HepG2 (cell line): ENCODE measurements around the gene TET2. TPM values are rescaled to one million over a fixed set of nuclear protein-coding genes. Genes with fewer than 3 reads are reported as not detected.

ENCODE experiments used
- ATAC-seq: fragments of 200-7000 bp; cut with Tn5 transposase; 3 replicates; pipeline ENCODE4 v1.9.1; 2020; ENCODE audit warnings: mild to moderate bottlenecking, moderate library complexity
- BruUV-seq: library from RNA; stranded (reverse); fragments of 400-500 nt; replicated peaks from 2 replicates; lab custom pipeline; 2021; lab: Mats Ljungman, UMichigan
- CTCF ChIA-PET: fragments of 300-600 bp; formaldehyde crosslinking; extraction: SDS; loops from one replicate; lab custom pipeline; 2021; ENCODE audit warnings: low total read pairs, inconsistent platforms, low intra/inter-chr PET ratio; lab: Yijun Ruan, JAX
- POLR2A ChIA-PET: fragments of 350-600 bp; sonication (Branson Sonifier 250); formaldehyde crosslinking; loops from one replicate; lab custom pipeline; 2020; ENCODE audit warnings: antibody characterized with exemption, inconsistent platforms; lab: Yijun Ruan, JAX
- DNase-seq: peaks from one replicate; pipeline ENCODE4 v3.0.0-alpha.2; 2015; ENCODE audit warnings: low spot score
- FAIRE-seq: peaks from 3 replicates; lab custom pipeline; 2011; peaks lifted over from hg19 to GRCh38; lab: Jason Lieb, UNC
- H2AFZ ChIP-seq: one replicate; pipeline ENCODE4 v1.6.1; 2011; ENCODE audit warnings: low read length, inconsistent platforms
- H3K27ac ChIP-seq: fragments of 300-600 bp; 3 replicates; pipeline ENCODE4 v1.8.0; 2011; ENCODE audit warnings: mixed run types, mild to moderate bottlenecking, mixed read lengths, low read length, inconsistent platforms; ENCODE audit not compliant: insufficient read depth; ENCODE audit errors: extremely low read length
- H3K27me3 ChIP-seq, 2 experiments: fragments of 200-600 bp in 1 of 2; 2 replicates in 1 of 2; 3 replicates in 1 of 2; pipeline versions ENCODE4 v1.6.0 to v1.8.0; 2011; ENCODE audit warnings: low read length in 2 of 2, mild to moderate bottlenecking in 2 of 2, moderate library complexity in 2 of 2, inconsistent platforms in 1 of 2; ENCODE audit not compliant: insufficient read depth in 2 of 2, control insufficient read depth in 1 of 2
- H3K36me3 ChIP-seq, 2 experiments: fragments of 200-600 bp in 1 of 2; replicated peaks in 1 of 2; 2 replicates in 1 of 2; 3 replicates in 1 of 2; pipeline versions ENCODE4 v1.5.1 to v1.8.0; 2011; ENCODE audit warnings: low read length in 2 of 2, inconsistent platforms in 1 of 2; ENCODE audit not compliant: insufficient read depth in 2 of 2, control insufficient read depth in 1 of 2
- H3K4me1 ChIP-seq: 2 replicates; pipeline ENCODE4 v1.5.1; 2012; ENCODE audit warnings: low read length, inconsistent platforms; ENCODE audit not compliant: insufficient read depth
- H3K4me2 ChIP-seq: 2 replicates; pipeline ENCODE4 v1.6.0; 2011; ENCODE audit warnings: low read depth, low read length, inconsistent platforms
- H3K4me3 ChIP-seq, 3 experiments: fragments of 200-600 bp in 1 of 3; sonication (generic), shearing (Covaris generic) in 1 of 3; replicated peaks in 1 of 3; 2 replicates each; pipeline ENCODE4 v1.5.1; 2011 to 2016; ENCODE audit warnings: low read length in 3 of 3, inconsistent platforms in 2 of 3, low read depth in 2 of 3, mild to moderate bottlenecking in 2 of 3, control low read depth in 1 of 3, mixed read lengths in 1 of 3; ENCODE audit not compliant: insufficient read depth in 1 of 3
- H3K79me2 ChIP-seq: one replicate; pipeline ENCODE4 v1.6.1; 2011; ENCODE audit warnings: low read length, inconsistent platforms; ENCODE audit not compliant: insufficient read depth
- H3K9ac ChIP-seq: 2 replicates; pipeline ENCODE4 v1.6.0; 2011; ENCODE audit warnings: mild to moderate bottlenecking, low read depth, low read length, inconsistent platforms; ENCODE audit not compliant: insufficient read depth
- H3K9me3 ChIP-seq: 2 replicates; pipeline ENCODE4 v1.5.1; 2012; ENCODE audit warnings: mild to moderate bottlenecking, low read length
- H4K20me1 ChIP-seq: 2 replicates; pipeline ENCODE4 v1.6.0; 2011; ENCODE audit warnings: inconsistent platforms, mild to moderate bottlenecking, low read length, moderate library complexity; ENCODE audit not compliant: insufficient read depth
- HMGA1 ChIP-seq: sonication (generic); formaldehyde crosslinking; conservative IDR thresholded peaks from 2 replicates; pipeline ENCODE4 v1.4.0; 2020; ENCODE audit warnings: missing genetic modification reagents
- IKZF1 ChIP-seq: fragments of 450-650 bp; IDR thresholded peaks from 2 replicates; pipeline ENCODE4 v1.7.1; 2016
- MED13 ChIP-seq: sonication (generic); formaldehyde crosslinking; IDR thresholded peaks from 2 replicates; pipeline ENCODE4 v1.5.0; 2020; ENCODE audit warnings: missing genetic modification reagents
- NFYC ChIP-seq: IDR thresholded peaks from 2 replicates; pipeline ENCODE4 v1.6.1; 2016; ENCODE audit warnings: missing genetic modification reagents, missing compliant biosample characterization
- NR2C2 ChIP-seq: sonication (generic); formaldehyde crosslinking; IDR thresholded peaks from 2 replicates; pipeline ENCODE4 v1.4.0; 2020; ENCODE audit warnings: missing genetic modification reagents, mild to moderate bottlenecking, moderate library complexity, borderline replicate concordance
- SIN3A ChIP-seq: IDR thresholded peaks from 2 replicates; pipeline ENCODE4 v1.6.1; 2011; ENCODE audit warnings: low read depth, mild to moderate bottlenecking, control low read depth, low read length, borderline replicate concordance
- SMAD3 ChIP-seq: sonication (generic); formaldehyde crosslinking; IDR thresholded peaks from 2 replicates; pipeline ENCODE4 v1.4.0; 2020; ENCODE audit warnings: missing genetic modification reagents
- ZNF230 ChIP-seq: sonication (generic); formaldehyde crosslinking; IDR thresholded peaks from 2 replicates; pipeline ENCODE4 v1.4.0; 2020; ENCODE audit warnings: mild to moderate bottlenecking, missing genetic modification reagents
- WGBS: methylation state at CpG from one replicate; pipeline ENCODE4 v1.1.6; 2017; ENCODE audit warnings: low lambda C conversion rate; 5-methylcytosine and 5-hydroxymethylcytosine counted together
- in situ Hi-C: cut with HindIII; loops from 2 replicates; pipeline ENCODE4 v1.10.0; 2017; ENCODE audit warnings: low pct_unique_long_range_greater_than_20kb; ENCODE audit not compliant: extremely low pct_ligation_motif_present
- intact Hi-C: fragments of 100-400 bp; cut with micrococcal nuclease; formaldehyde crosslinking; loops from one replicate; pipeline ENCODE4 v1.10.0; 2022; ENCODE audit not compliant: unreplicated experiment
- polyA plus RNA-seq, 8 experiments: library from polyadenylated mRNA; depleted of rRNA in 3 of 8; stranded (reverse) in 7 of 8; unstranded in 1 of 8; fragments of >200 nt; fragmentation: Illumina TruSeq in 4 of 8; extraction: Trizol in 4 of 8; gene quantifications; 2 replicates each; pipeline versions ENCODE4 v1.2.1 to v1.2.3, GENCODE V29; 2011 to 2016; ENCODE audit warnings: low read depth in 4 of 8, missing spikeins in 1 of 8, mixed read lengths in 1 of 8; ENCODE audit not compliant: insufficient read depth in 1 of 8
- total RNA-seq, 5 experiments: library from RNA; depleted of rRNA; stranded (reverse); fragments of >200 nt; fragmentation: Illumina TruSeq; extraction: Trizol; gene quantifications; 2 replicates each; pipeline ENCODE4 v1.2.3, GENCODE V29; 2016; ENCODE audit warnings: low read depth in 1 of 5
- TF ChIP-seq, protein P1 (sequence below): sonication (generic); formaldehyde crosslinking; IDR thresholded peaks from 2 replicates; pipeline ENCODE4 v1.5.0; 2020; ENCODE audit warnings: mild to moderate bottlenecking, missing genetic modification reagents
- TF ChIP-seq, protein P2 (sequence below): sonication (generic); formaldehyde crosslinking; IDR thresholded peaks from 2 replicates; pipeline ENCODE4 v1.4.0; 2020; ENCODE audit warnings: missing genetic modification reagents
- TF ChIP-seq, protein P3 (sequence below): sonication (generic); formaldehyde crosslinking; IDR thresholded peaks from 2 replicates; pipeline ENCODE4 v1.8.0; 2022; ENCODE audit warnings: missing genetic modification reagents, mild to moderate bottlenecking, moderate library complexity, borderline replicate concordance
- TF ChIP-seq, protein P4 (sequence below): sonication (generic); formaldehyde crosslinking; IDR thresholded peaks from 2 replicates; pipeline ENCODE4 v1.4.0; 2020; ENCODE audit warnings: mild to moderate bottlenecking, missing genetic modification reagents, borderline replicate concordance

TET2 gene
- total and polyA plus RNA-seq, 2 of the 13 experiments (the other 11 are each of a cell fraction or from before 2014, with no cell fraction given): 4.7 to 4.8 TPM

DNA sequence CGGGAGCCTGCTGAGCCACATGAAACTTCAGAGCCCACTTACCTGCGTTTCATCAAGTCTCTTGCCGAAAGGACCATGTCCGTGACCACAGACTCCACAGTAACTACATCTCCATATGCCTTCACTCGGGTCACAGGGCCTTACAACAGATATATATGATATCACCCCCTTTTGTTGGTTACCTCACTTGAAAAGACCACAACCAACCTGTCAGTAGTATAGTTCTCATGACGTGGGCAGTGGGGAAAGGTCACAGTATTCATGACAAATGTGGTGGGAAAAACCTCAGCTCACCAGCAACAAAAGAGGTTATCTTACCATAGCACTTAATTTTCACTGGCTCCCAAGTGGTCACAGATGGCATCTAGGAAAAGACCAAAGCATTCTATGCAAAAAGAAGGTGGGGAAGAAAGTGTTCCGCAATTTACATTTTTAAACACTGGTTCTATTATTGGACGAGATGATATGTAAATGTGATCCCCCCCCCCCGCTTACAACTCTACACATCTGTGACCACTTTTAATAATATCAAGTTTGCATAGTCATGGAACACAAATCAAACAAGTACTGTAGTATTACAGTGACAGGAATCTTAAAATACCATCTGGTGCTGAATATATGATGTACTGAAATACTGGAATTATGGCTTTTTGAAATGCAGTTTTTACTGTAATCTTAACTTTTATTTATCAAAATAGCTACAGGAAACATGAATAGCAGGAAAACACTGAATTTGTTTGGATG, 129.9 kb downstream of the TET2 start:
- ATAC-seq (no peak), FAIRE-seq (no peak), DNase-seq (no peak)
- Histone ChIP-seq H4K20me1 (no peaks in the 10 kb centered on the region), H3K9me3 (no peaks in the 10 kb centered on the region), H3K27me3 (no peaks in the 10 kb centered on the region), H3K4me2 (no peak overlapping the region), H2AFZ (no peak overlapping the region), H3K36me3 (peaks cover 7 to 31% of the 10 kb centered on the region in 2 experiments; a peak in 4 of 5 replicates), H3K27ac (no peak overlapping the region), H3K4me3 (no peak overlapping the region), H3K79me2 (no peaks in the 10 kb centered on the region), H3K9ac (no peak overlapping the region), H3K4me1 (no peaks in the 10 kb centered on the region)
- in situ Hi-C loops (no loop called here), intact Hi-C loops (no loop called here)
- TF ChIP-seq SMAD3 (CRISPR knock-in tag) (no peak), NFYC (CRISPR knock-in tag) (no peak), HMGA1 (no peak), IKZF1 (no peak), ZNF230 (CRISPR knock-in tag) (no peak), SIN3A (no peak), MED13 (no peak), NR2C2 (CRISPR knock-in tag) (no peak)
- TF ChIP-seq, protein P1, sequence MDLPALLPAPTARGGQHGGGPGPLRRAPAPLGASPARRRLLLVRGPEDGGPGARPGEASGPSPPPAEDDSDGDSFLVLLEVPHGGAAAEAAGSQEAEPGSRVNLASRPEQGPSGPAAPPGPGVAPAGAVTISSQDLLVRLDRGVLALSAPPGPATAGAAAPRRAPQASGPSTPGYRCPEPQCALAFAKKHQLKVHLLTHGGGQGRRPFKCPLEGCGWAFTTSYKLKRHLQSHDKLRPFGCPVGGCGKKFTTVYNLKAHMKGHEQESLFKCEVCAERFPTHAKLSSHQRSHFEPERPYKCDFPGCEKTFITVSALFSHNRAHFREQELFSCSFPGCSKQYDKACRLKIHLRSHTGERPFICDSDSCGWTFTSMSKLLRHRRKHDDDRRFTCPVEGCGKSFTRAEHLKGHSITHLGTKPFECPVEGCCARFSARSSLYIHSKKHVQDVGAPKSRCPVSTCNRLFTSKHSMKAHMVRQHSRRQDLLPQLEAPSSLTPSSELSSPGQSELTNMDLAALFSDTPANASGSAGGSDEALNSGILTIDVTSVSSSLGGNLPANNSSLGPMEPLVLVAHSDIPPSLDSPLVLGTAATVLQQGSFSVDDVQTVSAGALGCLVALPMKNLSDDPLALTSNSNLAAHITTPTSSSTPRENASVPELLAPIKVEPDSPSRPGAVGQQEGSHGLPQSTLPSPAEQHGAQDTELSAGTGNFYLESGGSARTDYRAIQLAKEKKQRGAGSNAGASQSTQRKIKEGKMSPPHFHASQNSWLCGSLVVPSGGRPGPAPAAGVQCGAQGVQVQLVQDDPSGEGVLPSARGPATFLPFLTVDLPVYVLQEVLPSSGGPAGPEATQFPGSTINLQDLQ: no peak
- TF ChIP-seq, protein P2, sequence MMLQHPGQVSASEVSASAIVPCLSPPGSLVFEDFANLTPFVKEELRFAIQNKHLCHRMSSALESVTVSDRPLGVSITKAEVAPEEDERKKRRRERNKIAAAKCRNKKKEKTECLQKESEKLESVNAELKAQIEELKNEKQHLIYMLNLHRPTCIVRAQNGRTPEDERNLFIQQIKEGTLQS (CRISPR knock-in tag): no peak
- TF ChIP-seq, protein P3, sequence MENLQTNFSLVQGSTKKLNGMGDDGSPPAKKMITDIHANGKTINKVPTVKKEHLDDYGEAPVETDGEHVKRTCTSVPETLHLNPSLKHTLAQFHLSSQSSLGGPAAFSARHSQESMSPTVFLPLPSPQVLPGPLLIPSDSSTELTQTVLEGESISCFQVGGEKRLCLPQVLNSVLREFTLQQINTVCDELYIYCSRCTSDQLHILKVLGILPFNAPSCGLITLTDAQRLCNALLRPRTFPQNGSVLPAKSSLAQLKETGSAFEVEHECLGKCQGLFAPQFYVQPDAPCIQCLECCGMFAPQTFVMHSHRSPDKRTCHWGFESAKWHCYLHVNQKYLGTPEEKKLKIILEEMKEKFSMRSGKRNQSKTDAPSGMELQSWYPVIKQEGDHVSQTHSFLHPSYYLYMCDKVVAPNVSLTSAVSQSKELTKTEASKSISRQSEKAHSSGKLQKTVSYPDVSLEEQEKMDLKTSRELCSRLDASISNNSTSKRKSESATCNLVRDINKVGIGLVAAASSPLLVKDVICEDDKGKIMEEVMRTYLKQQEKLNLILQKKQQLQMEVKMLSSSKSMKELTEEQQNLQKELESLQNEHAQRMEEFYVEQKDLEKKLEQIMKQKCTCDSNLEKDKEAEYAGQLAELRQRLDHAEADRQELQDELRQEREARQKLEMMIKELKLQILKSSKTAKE: no peak
- TF ChIP-seq, protein P4, sequence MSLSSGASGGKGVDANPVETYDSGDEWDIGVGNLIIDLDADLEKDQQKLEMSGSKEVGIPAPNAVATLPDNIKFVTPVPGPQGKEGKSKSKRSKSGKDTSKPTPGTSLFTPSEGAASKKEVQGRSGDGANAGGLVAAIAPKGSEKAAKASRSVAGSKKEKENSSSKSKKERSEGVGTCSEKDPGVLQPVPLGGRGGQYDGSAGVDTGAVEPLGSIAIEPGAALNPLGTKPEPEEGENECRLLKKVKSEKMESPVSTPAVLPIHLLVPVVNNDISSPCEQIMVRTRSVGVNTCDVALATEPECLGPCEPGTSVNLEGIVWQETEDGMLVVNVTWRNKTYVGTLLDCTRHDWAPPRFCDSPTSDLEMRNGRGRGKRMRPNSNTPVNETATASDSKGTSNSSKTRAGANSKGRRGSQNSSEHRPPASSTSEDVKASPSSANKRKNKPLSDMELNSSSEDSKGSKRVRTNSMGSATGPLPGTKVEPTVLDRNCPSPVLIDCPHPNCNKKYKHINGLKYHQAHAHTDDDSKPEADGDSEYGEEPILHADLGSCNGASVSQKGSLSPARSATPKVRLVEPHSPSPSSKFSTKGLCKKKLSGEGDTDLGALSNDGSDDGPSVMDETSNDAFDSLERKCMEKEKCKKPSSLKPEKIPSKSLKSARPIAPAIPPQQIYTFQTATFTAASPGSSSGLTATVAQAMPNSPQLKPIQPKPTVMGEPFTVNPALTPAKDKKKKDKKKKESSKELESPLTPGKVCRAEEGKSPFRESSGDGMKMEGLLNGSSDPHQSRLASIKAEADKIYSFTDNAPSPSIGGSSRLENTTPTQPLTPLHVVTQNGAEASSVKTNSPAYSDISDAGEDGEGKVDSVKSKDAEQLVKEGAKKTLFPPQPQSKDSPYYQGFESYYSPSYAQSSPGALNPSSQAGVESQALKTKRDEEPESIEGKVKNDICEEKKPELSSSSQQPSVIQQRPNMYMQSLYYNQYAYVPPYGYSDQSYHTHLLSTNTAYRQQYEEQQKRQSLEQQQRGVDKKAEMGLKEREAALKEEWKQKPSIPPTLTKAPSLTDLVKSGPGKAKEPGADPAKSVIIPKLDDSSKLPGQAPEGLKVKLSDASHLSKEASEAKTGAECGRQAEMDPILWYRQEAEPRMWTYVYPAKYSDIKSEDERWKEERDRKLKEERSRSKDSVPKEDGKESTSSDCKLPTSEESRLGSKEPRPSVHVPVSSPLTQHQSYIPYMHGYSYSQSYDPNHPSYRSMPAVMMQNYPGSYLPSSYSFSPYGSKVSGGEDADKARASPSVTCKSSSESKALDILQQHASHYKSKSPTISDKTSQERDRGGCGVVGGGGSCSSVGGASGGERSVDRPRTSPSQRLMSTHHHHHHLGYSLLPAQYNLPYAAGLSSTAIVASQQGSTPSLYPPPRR (CRISPR knock-in tag): no peak
- TSS peak; percentile 21 for BruUV-seq
- ChIA-PET CTCF (no interaction called here), POLR2A (no interaction called here)
- WGBS: 94% methylated on average over 9 of the region's 9 CpGs
